SK-N-MC (cell line): ENCODE results near the gene RASSF7.

Experiments used
- EZH2 ChIP-seq: fragments of 200-600 bp; sonication (generic); IDR thresholded peaks from one replicate; pipeline ENCODE4 v1.6.1; 2017; ENCODE audit warnings: antibody characterized with exemption
- FOXP2 ChIP-seq: optimal IDR thresholded peaks from 2 replicates; pipeline ENCODE3; 2011; ENCODE audit warnings: mild to moderate bottlenecking, moderate library complexity; ENCODE audit not compliant: insufficient read depth; ENCODE audit errors: extremely low read length, control extremely low read depth
- POLR2AphosphoS5 ChIP-seq: IDR thresholded peaks from 2 replicates; pipeline ENCODE4 v1.6.1; 2012; ENCODE audit warnings: mild to moderate bottlenecking, low read depth, low read length, borderline replicate concordance

DNA sequence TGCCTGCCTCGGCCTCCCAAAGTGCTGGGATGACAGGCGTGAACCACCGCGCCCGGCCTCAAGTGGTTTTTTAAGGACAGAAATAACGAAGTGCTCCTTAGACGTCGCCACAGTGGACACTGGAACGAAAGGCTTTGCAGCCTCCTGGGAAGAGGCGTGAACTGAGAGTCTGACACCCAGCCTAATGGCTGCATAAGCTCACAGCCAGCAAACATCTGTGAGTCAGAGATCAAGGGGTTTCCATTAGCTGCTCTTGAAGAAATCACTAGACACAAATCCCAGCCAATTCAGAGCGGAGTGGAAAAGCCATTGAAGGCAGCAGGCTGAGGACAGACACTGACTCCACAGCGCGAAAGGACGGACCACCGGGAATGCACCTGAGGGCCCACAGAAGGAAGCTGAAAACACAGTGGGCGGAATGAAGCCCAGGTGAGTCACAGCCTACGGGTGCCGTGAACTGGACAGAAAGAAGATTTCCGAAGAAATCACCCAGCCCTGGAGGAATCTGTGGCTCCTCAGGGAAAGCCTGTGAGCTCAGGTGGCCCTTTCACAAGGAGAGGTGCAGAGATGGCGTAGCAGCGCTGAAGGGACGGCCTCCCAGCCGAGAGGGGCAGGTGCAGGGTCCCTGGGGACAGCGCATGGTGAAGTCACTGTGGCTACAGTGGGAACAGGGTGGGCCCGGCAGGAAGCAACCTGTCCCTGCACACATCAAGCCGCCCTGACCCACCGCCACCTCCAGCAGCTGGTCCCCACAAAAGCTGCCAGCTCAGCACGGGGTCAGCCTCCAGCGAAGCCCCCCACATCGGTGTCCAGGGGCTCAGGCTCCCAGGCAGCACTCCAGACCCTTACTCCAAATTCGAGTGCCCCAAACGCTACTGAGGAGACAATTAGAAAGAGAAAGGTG lies 11.8 kb upstream of the RASSF7 start:
- TF ChIP-seq EZH2: no peak
- no peak for TF ChIP-seq POLR2AphosphoS5
- TF ChIP-seq FOXP2: no peak
